ENCODE results near the gene TECR. TPM values are rescaled to one million over a fixed set of nuclear protein-coding genes. Genes with fewer than 3 reads are reported as not detected.

TECR gene
- total RNA-seq, 1 donor from 2014 or later, result 106 TPM

DNA sequence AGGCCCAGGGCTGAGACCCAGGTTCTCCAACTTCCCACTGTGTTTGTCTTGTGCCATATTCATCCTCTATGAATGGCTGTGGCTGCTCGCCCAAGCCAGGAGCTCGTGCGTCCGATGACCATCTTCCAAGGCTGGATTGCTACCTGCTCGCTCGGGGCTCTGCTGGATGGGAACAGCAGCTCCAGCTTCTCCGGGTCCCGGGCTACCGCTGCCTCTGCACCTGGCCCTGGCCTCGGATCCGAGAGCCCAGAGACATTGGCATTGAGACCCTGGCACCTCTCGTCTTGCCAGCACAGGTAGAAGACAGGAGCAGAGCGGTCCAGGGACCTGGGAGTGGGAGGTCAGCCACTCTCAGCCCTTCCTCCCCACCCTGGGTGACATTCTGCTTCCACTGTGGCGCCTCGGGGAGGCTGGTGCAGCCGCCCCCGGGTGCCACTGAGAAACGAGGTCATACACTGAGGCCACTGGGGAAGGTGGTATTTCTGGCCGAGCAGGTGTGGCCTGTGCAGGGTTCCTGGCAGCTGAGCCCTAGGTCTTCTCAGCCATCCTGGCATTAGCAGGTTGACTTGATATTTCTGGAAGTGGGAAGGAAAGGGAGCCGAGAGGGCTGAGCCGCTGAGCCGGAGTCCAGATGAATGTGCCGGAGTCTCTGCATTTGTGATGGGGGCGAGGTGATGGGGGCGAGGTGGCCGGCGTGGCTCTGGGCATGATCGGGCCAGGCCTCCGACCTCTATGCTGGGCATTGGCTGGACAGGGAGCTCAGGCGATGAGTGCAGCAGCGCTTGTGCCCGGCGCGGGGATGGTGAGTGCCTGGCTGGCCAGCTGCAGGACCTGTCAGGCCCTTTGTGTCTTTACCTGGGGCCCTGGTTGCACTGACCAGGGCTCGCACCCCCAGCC lies 23.9 kb downstream of the TECR start:
- Mint-ChIP-seq H3K27me3 (ENCODE audit: low read depth, unreplicated experiment) (no peaks in the 10 kb centered on the region), H3K27ac (ENCODE audit: unreplicated experiment) (no peak overlapping the region), H3K4me1 (ENCODE audit: low read depth, unreplicated experiment) (peaks cover 19% of the 10 kb centered on the region), H3K36me3 (ENCODE audit: low read depth, unreplicated experiment) (peaks cover 1% of the 10 kb centered on the region), H3K4me3 (ENCODE audit: unreplicated experiment) (no peak overlapping the region), H3K9me3 (ENCODE audit: unreplicated experiment) (no peaks in the 10 kb centered on the region)
- TF ChIP-seq EZH2 (IDR thresholded peaks at IDR 0.05; ENCODE audit: insufficient read depth, low read length), result no peak
- no peak for TF ChIP-seq CTCF (IDR thresholded peaks at IDR 0.05; ENCODE audit: insufficient read depth, low read depth, low read length)
- FAIRE-seq, result no peak
- Histone ChIP-seq H3K9ac (ENCODE audit: low read length) (no peak overlapping the region), H3K36me3 (ENCODE audit: insufficient read depth, low read length) (peaks cover 2% of the 10 kb centered on the region), H4K20me1 (ENCODE audit: insufficient read depth, low read length) (peaks cover 35% of the 10 kb centered on the region), H3K79me2 (ENCODE audit: insufficient read depth, low read length) (peaks cover 10% of the 10 kb centered on the region), H3K4me1 (ENCODE audit: insufficient read depth, low read length) (peaks cover 7% of the 10 kb centered on the region), H3K27ac (ENCODE audit: low read depth, low read length) (no peak overlapping the region), H2AFZ (ENCODE audit: low read depth, low read length) (no peak overlapping the region), H3K27me3 (ENCODE audit: insufficient read depth, low read length) (no peaks in the 10 kb centered on the region), H3K4me3 (ENCODE audit: insufficient read depth, low read depth, low read length) (no peak overlapping the region), H3K4me2 (ENCODE audit: low read length) (no peak overlapping the region), H3K9me3 (ENCODE audit: insufficient read depth, low read depth, low read length) (no peaks in the 10 kb centered on the region)
- DNase-seq (ENCODE audit: low read depth), result no peak

DNA sequence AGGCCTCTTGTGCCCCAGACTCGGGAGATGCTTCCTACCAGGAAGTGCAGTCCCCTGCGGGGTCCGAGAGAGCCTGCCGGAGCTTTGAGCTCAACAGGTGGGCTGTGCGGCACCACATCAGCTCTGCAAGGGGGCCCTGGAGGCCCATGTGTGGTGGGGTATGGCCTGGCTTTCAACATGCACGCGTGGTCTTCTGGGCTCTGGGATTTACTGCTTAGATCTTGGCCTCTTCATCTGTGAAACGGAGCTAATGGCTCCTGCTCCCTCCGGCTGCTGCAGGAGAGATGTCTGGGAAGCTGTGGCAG lies 24.5 kb downstream of the TECR start:
- H3K9me3 ChIP-seq (ENCODE audit: insufficient read depth, low read depth, low read length), result no peaks in the 10 kb centered on the region
- H3K27ac Mint-ChIP-seq (ENCODE audit: unreplicated experiment), result no peak overlapping the region
- no peak for DNase-seq (ENCODE audit: low read depth)
- peaks cover 19% of the 10 kb centered on the region for H3K4me1 Mint-ChIP-seq (ENCODE audit: low read depth, unreplicated experiment)
- no peak for FAIRE-seq
- H3K4me3 ChIP-seq (ENCODE audit: insufficient read depth, low read depth, low read length), result no peak overlapping the region
- H3K27ac ChIP-seq (ENCODE audit: low read depth, low read length), result no peak overlapping the region
- no peaks in the 10 kb centered on the region for H3K9me3 Mint-ChIP-seq (ENCODE audit: unreplicated experiment)
- no peak overlapping the region for H3K4me2 ChIP-seq (ENCODE audit: low read length)
- peaks cover 39% of the 10 kb centered on the region for H4K20me1 ChIP-seq (ENCODE audit: insufficient read depth, low read length)
- peaks cover 1% of the 10 kb centered on the region for H3K36me3 ChIP-seq (ENCODE audit: insufficient read depth, low read length)
- TF ChIP-seq EZH2 (IDR thresholded peaks at IDR 0.05; ENCODE audit: insufficient read depth, low read length) (no peak), CTCF (IDR thresholded peaks at IDR 0.05; ENCODE audit: insufficient read depth, low read depth, low read length) (no peak)
- no peaks in the 10 kb centered on the region for H3K27me3 Mint-ChIP-seq (ENCODE audit: low read depth, unreplicated experiment)
- H3K9ac ChIP-seq (ENCODE audit: low read length), result no peak overlapping the region
- no peaks in the 10 kb centered on the region for H3K27me3 ChIP-seq (ENCODE audit: insufficient read depth, low read length)
- peaks cover 7% of the 10 kb centered on the region for H3K4me1 ChIP-seq (ENCODE audit: insufficient read depth, low read length)
- H2AFZ ChIP-seq (ENCODE audit: low read depth, low read length), result no peak overlapping the region
- H3K79me2 ChIP-seq (ENCODE audit: insufficient read depth, low read length), result peaks cover 15% of the 10 kb centered on the region
- peaks cover 1% of the 10 kb centered on the region for H3K36me3 Mint-ChIP-seq (ENCODE audit: low read depth, unreplicated experiment)
- no peak overlapping the region for H3K4me3 Mint-ChIP-seq (ENCODE audit: unreplicated experiment)

GRCh38 chr19:14554382-14554812 lies 25.0 kb downstream of the TECR start:
- H3K9me3 ChIP-seq (ENCODE audit: insufficient read depth, low read depth, low read length), result no peaks in the 10 kb centered on the region
- FAIRE-seq, result no peak
- H3K9me3 Mint-ChIP-seq (ENCODE audit: unreplicated experiment), result no peaks in the 10 kb centered on the region
- H3K4me1 ChIP-seq (ENCODE audit: insufficient read depth, low read length), result peaks cover 7% of the 10 kb centered on the region
- TF ChIP-seq EZH2 (IDR thresholded peaks at IDR 0.05; ENCODE audit: insufficient read depth, low read length), result no peak
- TF ChIP-seq CTCF (IDR thresholded peaks at IDR 0.05; ENCODE audit: insufficient read depth, low read depth, low read length), result no peak
- peaks cover 19% of the 10 kb centered on the region for H3K4me1 Mint-ChIP-seq (ENCODE audit: low read depth, unreplicated experiment)
- no peak overlapping the region for H3K4me2 ChIP-seq (ENCODE audit: low read length)
- H3K9ac ChIP-seq (ENCODE audit: low read length), result no peak overlapping the region
- peaks cover 40% of the 10 kb centered on the region for H4K20me1 ChIP-seq (ENCODE audit: insufficient read depth, low read length)
- H3K36me3 Mint-ChIP-seq (ENCODE audit: low read depth, unreplicated experiment), result peaks cover 1% of the 10 kb centered on the region
- peaks cover 17% of the 10 kb centered on the region for H3K79me2 ChIP-seq (ENCODE audit: insufficient read depth, low read length)
- no peak overlapping the region for H2AFZ ChIP-seq (ENCODE audit: low read depth, low read length)
- no peak for DNase-seq (ENCODE audit: low read depth)
- H3K4me3 Mint-ChIP-seq (ENCODE audit: unreplicated experiment), result no peak overlapping the region
- H3K27me3 Mint-ChIP-seq (ENCODE audit: low read depth, unreplicated experiment), result no peaks in the 10 kb centered on the region
- H3K27ac ChIP-seq (ENCODE audit: low read depth, low read length), result no peak overlapping the region
- H3K36me3 ChIP-seq (ENCODE audit: insufficient read depth, low read length), result no peaks in the 10 kb centered on the region
- no peak overlapping the region for H3K4me3 ChIP-seq (ENCODE audit: insufficient read depth, low read depth, low read length)
- H3K27me3 ChIP-seq (ENCODE audit: insufficient read depth, low read length), result no peaks in the 10 kb centered on the region
- H3K27ac Mint-ChIP-seq (ENCODE audit: unreplicated experiment), result no peak overlapping the region
